HCT116 (cell line): ENCODE results near the gene FGD3.

ENCODE experiments used
- CEBPB ChIP-seq: IDR thresholded peaks from 2 replicates; pipeline ENCODE4 v1.6.1; 2012; ENCODE audit warnings: low read depth
- EGR1 ChIP-seq: IDR thresholded peaks from 2 replicates; pipeline ENCODE4 v1.6.1; 2012; ENCODE audit warnings: low read depth
- EZH2 ChIP-seq: fragments of 200-600 bp; sonication (generic); IDR thresholded peaks from 2 replicates; pipeline ENCODE4 v1.6.1; 2017; ENCODE audit warnings: antibody characterized with exemption, mixed run types
- EZH2phosphoT487 ChIP-seq: fragments of 200-600 bp; IDR thresholded peaks from 2 replicates; pipeline ENCODE4 v1.6.1; 2018; ENCODE audit warnings: antibody characterized with exemption, borderline replicate concordance
- JUND ChIP-seq: IDR thresholded peaks from 2 replicates; pipeline ENCODE4 v1.6.1; 2012
- POLR2A ChIP-seq: IDR thresholded peaks from 2 replicates; pipeline ENCODE4 v1.7.0; 2011; ENCODE audit warnings: borderline replicate concordance; ENCODE audit not compliant: insufficient read depth, insufficient read length; ENCODE audit errors: extremely low read depth
- POLR2AphosphoS5 ChIP-seq: IDR thresholded peaks from 2 replicates; pipeline ENCODE4 v1.6.1; 2011; ENCODE audit warnings: mild to moderate bottlenecking, low read depth, low read length, moderate library complexity
- RAD21 ChIP-seq: IDR thresholded peaks from 2 replicates; pipeline ENCODE4 v1.6.1; 2012; ENCODE audit warnings: low read depth, mild to moderate bottlenecking
- SIN3A ChIP-seq: IDR thresholded peaks from 2 replicates; pipeline ENCODE4 v1.6.1; 2012; ENCODE audit warnings: low read depth
- TCF7L2 ChIP-seq: IDR thresholded peaks from 2 replicates; pipeline ENCODE4 v1.7.0; 2011; ENCODE audit warnings: borderline replicate concordance, inconsistent platforms; ENCODE audit not compliant: insufficient read depth, insufficient read length; ENCODE audit errors: extremely low read depth
- YY1 ChIP-seq: IDR thresholded peaks from 2 replicates; pipeline ENCODE4 v1.6.1; 2011; ENCODE audit warnings: low read length, low read depth, moderate library complexity, mild to moderate bottlenecking; ENCODE audit not compliant: insufficient replicate concordance; ENCODE audit errors: extremely low read depth
- ZFX ChIP-seq: fragments of 450-650 bp; IDR thresholded peaks from 2 replicates; pipeline ENCODE4 v1.6.1; 2017
- TF ChIP-seq, protein P1 (sequence below), 3 experiments: fragments of 200-600 bp in 1 of 3; sonication (generic) in 1 of 3; IDR thresholded peaks in 2 of 3; conservative IDR thresholded peaks in 1 of 3; 2 replicates each; pipeline ENCODE4 v1.5.1; 2012 to 2017; ENCODE audit warnings: low read depth in 2 of 3, low read length in 2 of 3, antibody characterized with exemption in 1 of 3, borderline replicate concordance in 1 of 3, control low read depth in 1 of 3, mild to moderate bottlenecking in 1 of 3, mixed read lengths in 1 of 3, mixed run types in 1 of 3, moderate library complexity in 1 of 3; ENCODE audit not compliant: insufficient read depth in 1 of 3
- TF ChIP-seq, protein P2 (sequence below): IDR thresholded peaks from 2 replicates; pipeline ENCODE4 v1.6.1; 2012

DNA sequence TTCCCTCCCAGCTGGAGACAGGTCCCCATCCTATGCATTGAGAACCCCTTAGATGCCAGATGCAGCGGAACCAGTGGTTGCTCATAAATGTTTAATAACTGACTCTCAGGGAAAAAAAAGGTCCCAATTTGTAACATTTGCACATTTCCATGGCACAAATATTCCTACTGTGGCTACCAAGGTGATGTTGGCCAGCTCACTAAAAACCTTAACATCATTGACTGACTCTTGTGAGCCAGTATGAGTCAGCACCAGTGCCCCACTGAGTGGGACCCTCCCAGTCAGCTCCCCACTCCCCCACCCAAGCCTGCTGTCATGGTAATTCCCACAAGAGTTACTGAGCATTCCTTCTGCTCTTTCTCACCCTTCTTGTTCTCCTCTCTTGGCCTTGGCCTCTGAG is 26.9 kb upstream of the FGD3 start:
- TF ChIP-seq POLR2A (no peak), EZH2 (no peak), YY1 (no peak), SIN3A (no peak), ZFX (no peak), RAD21 (no peak), TCF7L2 (no peak), POLR2AphosphoS5 (no peak), CEBPB (no peak), EGR1 (no peak), EZH2phosphoT487 (no peak), JUND (no peak)
- TF ChIP-seq, protein P1, sequence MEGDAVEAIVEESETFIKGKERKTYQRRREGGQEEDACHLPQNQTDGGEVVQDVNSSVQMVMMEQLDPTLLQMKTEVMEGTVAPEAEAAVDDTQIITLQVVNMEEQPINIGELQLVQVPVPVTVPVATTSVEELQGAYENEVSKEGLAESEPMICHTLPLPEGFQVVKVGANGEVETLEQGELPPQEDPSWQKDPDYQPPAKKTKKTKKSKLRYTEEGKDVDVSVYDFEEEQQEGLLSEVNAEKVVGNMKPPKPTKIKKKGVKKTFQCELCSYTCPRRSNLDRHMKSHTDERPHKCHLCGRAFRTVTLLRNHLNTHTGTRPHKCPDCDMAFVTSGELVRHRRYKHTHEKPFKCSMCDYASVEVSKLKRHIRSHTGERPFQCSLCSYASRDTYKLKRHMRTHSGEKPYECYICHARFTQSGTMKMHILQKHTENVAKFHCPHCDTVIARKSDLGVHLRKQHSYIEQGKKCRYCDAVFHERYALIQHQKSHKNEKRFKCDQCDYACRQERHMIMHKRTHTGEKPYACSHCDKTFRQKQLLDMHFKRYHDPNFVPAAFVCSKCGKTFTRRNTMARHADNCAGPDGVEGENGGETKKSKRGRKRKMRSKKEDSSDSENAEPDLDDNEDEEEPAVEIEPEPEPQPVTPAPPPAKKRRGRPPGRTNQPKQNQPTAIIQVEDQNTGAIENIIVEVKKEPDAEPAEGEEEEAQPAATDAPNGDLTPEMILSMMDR (IDR thresholded peaks at IDR 0.05 in 2 of 3, conservative IDR thresholded peaks at IDR 0.05 in 1 of 3; ENCODE audit: borderline replicate concordance in 1 of 3, insufficient read depth in 1 of 3, low read depth in 2 of 3, low read length in 2 of 3), result no peak
- TF ChIP-seq, protein P2, sequence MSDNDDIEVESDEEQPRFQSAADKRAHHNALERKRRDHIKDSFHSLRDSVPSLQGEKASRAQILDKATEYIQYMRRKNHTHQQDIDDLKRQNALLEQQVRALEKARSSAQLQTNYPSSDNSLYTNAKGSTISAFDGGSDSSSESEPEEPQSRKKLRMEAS, result no peak
